HEK293T (cell line): Measurements from ENCODE around the gene GFOD2.

Source experiments
- CTCF ChIA-PET: fragments of 350-600 bp; formaldehyde crosslinking; extraction: SDS; loops from one replicate; lab custom pipeline; 2021; ENCODE audit warnings: antibody characterized with exemption, inconsistent platforms; lab: Yijun Ruan, JAX
- POLR2A ChIA-PET: fragments of 350-600 bp; formaldehyde crosslinking; extraction: SDS; loops from one replicate; lab custom pipeline; 2020; ENCODE audit warnings: antibody characterized with exemption, inconsistent platforms; lab: Yijun Ruan, JAX
- DNase-seq: peaks from one replicate; pipeline ENCODE4 v3.0.0; 2012; ENCODE audit warnings: mixed read lengths; ENCODE audit errors: extremely low spot score
- ARNT ChIP-seq: fragments of 450-650 bp; IDR thresholded peaks from 2 replicates; pipeline ENCODE4 v1.6.1; 2017; ENCODE audit warnings: mild to moderate bottlenecking
- BHLHE40 ChIP-seq: fragments of 450-650 bp; IDR thresholded peaks from 2 replicates; pipeline ENCODE4 v1.6.1; 2016; ENCODE audit warnings: mild to moderate bottlenecking, moderate library complexity, borderline replicate concordance
- CTBP1 ChIP-seq: fragments of 450-650 bp; IDR thresholded peaks from 2 replicates; pipeline ENCODE4 v1.6.1; 2016; ENCODE audit warnings: borderline replicate concordance
- ELF4 ChIP-seq: fragments of 450-650 bp; IDR thresholded peaks from 2 replicates; pipeline ENCODE4 v1.6.1; 2017; ENCODE audit warnings: antibody characterized with exemption
- FOXA1 ChIP-seq: fragments of 450-650 bp; IDR thresholded peaks from 2 replicates; pipeline ENCODE4 v1.6.1; 2016; ENCODE audit warnings: mild to moderate bottlenecking
- FOXK2 ChIP-seq: fragments of 450-650 bp; IDR thresholded peaks from 2 replicates; pipeline ENCODE4 v1.6.1; 2016; ENCODE audit warnings: mild to moderate bottlenecking
- FOXM1 ChIP-seq: fragments of 450-650 bp; IDR thresholded peaks from 2 replicates; pipeline ENCODE4 v1.6.1; 2017; ENCODE audit warnings: mild to moderate bottlenecking, borderline replicate concordance
- HDGF ChIP-seq: fragments of 450-650 bp; IDR thresholded peaks from 2 replicates; pipeline ENCODE4 v1.6.1; 2017; ENCODE audit warnings: antibody characterized with exemption, borderline replicate concordance
- L3MBTL2 ChIP-seq: fragments of 450-650 bp; conservative IDR thresholded peaks from 2 replicates; pipeline ENCODE4 v1.6.1; 2016; ENCODE audit warnings: mild to moderate bottlenecking
- LEF1 ChIP-seq: fragments of 450-650 bp; IDR thresholded peaks from 2 replicates; pipeline ENCODE4 v1.6.1; 2017; ENCODE audit warnings: mild to moderate bottlenecking, borderline replicate concordance
- NFRKB ChIP-seq: fragments of 450-650 bp; IDR thresholded peaks from 2 replicates; pipeline ENCODE4 v1.6.1; 2016; ENCODE audit warnings: mild to moderate bottlenecking, moderate library complexity
- PKNOX1 ChIP-seq: fragments of 450-650 bp; IDR thresholded peaks from 2 replicates; pipeline ENCODE4 v1.6.1; 2016
- SP1 ChIP-seq: fragments of 450-650 bp; IDR thresholded peaks from 2 replicates; pipeline ENCODE4 v1.6.1; 2017
- SUZ12 ChIP-seq: fragments of 450-650 bp; IDR thresholded peaks from 2 replicates; pipeline ENCODE4 v1.6.1; 2016; ENCODE audit warnings: mild to moderate bottlenecking
- TARDBP ChIP-seq: fragments of 450-650 bp; IDR thresholded peaks from 2 replicates; pipeline ENCODE4 v1.6.1; 2016
- ZNF384 ChIP-seq: fragments of 450-650 bp; IDR thresholded peaks from 2 replicates; pipeline ENCODE4 v1.6.1; 2016

GFOD2 gene

GRCh38 chr16:67667817-67668494 lies 51.2 kb downstream of the GFOD2 start:
- peak; percentile 85 for DNase-seq
- ChIA-PET POLR2A (interaction anchor here (1.3 to 2.3 kb wide), 2 partner anchors 147 to 267 kb away, joined by 4 to 6 read pairs; no protein-coding TSS in a partner anchor), CTCF (interaction anchor here (1.9 to 5.7 kb wide), 3 partner anchors 24 to 147 kb away, joined by 4 to 31 read pairs (median 9); no protein-coding TSS in a partner anchor)
- peak; percentile 91 for TF ChIP-seq PKNOX1
- no peak for TF ChIP-seq SUZ12
- TF ChIP-seq FOXK2 = no peak

- ChIA-PET POLR2A (interaction anchor here (1.3 to 2.6 kb wide), 3 partner anchors 105 to 268 kb away, joined by 4 to 8 read pairs (median 6); partner anchors contain the start of gene CTCF), CTCF (interaction anchor here (0.7 to 5.7 kb wide), 4 partner anchors 23 to 369 kb away, joined by 4 to 31 read pairs (median 6); no protein-coding TSS in a partner anchor)
- no peak for DNase-seq
- TF ChIP-seq PKNOX1 (no peak), FOXA1 (no peak), L3MBTL2 (no peak), ELF4 (no peak), SP1 (no peak), HDGF (no peak)
Measured at GRCh38 chr16:67667453-67667816, 51.7 kb downstream of the GFOD2 start.

- CTCF ChIA-PET = interaction anchor here (0.6 to 5.7 kb wide), 6 partner anchors 23 to 369 kb away, joined by 3 to 31 read pairs (median 4); partner anchors contain the start of gene LCAT
- peak; percentile 86 for DNase-seq
- TF ChIP-seq CTBP1 (no peak), FOXK2 (no peak), HDGF (no peak), PKNOX1 (no peak), NFRKB (no peak), FOXA1 (no peak), SP1 (no peak), LEF1 (0 out of 2 replicates have a peak, but pooled peaks have one; percentile 13)
- POLR2A ChIA-PET = interaction anchor here (0.6 to 2.6 kb wide), 4 partner anchors 52 to 268 kb away, joined by 3 to 8 read pairs (median 6); partner anchors contain the start of genes CTCF and GFOD2
Measured at GRCh38 chr16:67666559-67667452, 52.3 kb downstream of the GFOD2 start, which contains the start of the genes C16orf86 and ENKD1. TSS of gene C16orf86 (plus strand) at chr16:67666814. CDS start at chr16:67666971, 157 bp downstream. TSS of gene ENKD1 (minus strand) at chr16:67666750. CDS start at chr16:67666442, 308 bp downstream.

GRCh38 chr16:67666032-67666551 lies 53.0 kb downstream of the GFOD2 start:
- no peak for DNase-seq
- POLR2A ChIA-PET = interaction anchor here (0.6 to 2.6 kb wide), 4 partner anchors 53 to 269 kb away, joined by 3 to 8 read pairs (median 6); partner anchors contain the start of genes CTCF and GFOD2
- CTCF ChIA-PET = interaction anchor here (0.6 to 5.7 kb wide), 5 partner anchors 22 to 278 kb away, joined by 3 to 31 read pairs (median 4); partner anchors contain the start of gene LCAT
- TF ChIP-seq ZNF384 = no peak
- peak; percentile 48; the same call in 1 of the 2 replicates for TF ChIP-seq L3MBTL2
- no peak for TF ChIP-seq FOXM1
- no peak for TF ChIP-seq TARDBP
- no peak for TF ChIP-seq ELF4
- TF ChIP-seq BHLHE40 = no peak

GRCh38 chr16:67665598-67665997 lies 53.5 kb downstream of the GFOD2 start:
- TF ChIP-seq ELF4 (no peak), FOXM1 (no peak)
- ChIA-PET POLR2A (interaction anchor here (1.3 to 2.6 kb wide), 3 partner anchors 54 to 270 kb away, joined by 6 to 8 read pairs (median 6); partner anchors contain the start of genes CTCF and GFOD2), CTCF (interaction anchor here (2.2 to 5.7 kb wide), 2 partner anchors 119 to 145 kb away, joined by 9 to 31 read pairs; no protein-coding TSS in a partner anchor)
- no peak for DNase-seq

- TF ChIP-seq ARNT = no peak
- no peak for TF ChIP-seq SUZ12
- no peak for TF ChIP-seq FOXK2
- TF ChIP-seq HDGF = no peak
- no peak for TF ChIP-seq FOXM1
- TF ChIP-seq L3MBTL2 = no peak
- no peak for TF ChIP-seq SP1
- no peak for TF ChIP-seq ZNF384
- TF ChIP-seq BHLHE40 = no peak
- TF ChIP-seq FOXA1 = no peak
- no peak for TF ChIP-seq LEF1
- no peak for TF ChIP-seq ELF4
- no peak for TF ChIP-seq CTBP1
- no peak for TF ChIP-seq TARDBP
- no peak for TF ChIP-seq PKNOX1
- POLR2A ChIA-PET = interaction anchor here (2.6 kb wide), 1 partner anchor 102 kb away, joined by 8 read pairs; the partner anchor contains the start of gene CTCF
Measured at GRCh38 chr16:67664871-67665270, 54.2 kb downstream of the GFOD2 start.

More at GRCh38 chr16:67664871-67665270, 54.2 kb downstream of the GFOD2 start:
- CTCF ChIA-PET = interaction anchor here (5.7 kb wide), 1 partner anchor 144 kb away, joined by 31 read pairs; no protein-coding TSS in a partner anchor
- DNase-seq = no peak
